Endothelial cell of umbilical vein (primary cell): ENCODE measurements around the gene QPCTL. TPM values are rescaled to one million over a fixed set of nuclear protein-coding genes. Genes with fewer than 3 reads are reported as not detected.

Experiments used
- BruUV-seq: library from RNA; stranded (reverse); fragments of 400-500 nt; replicated peaks from 2 replicates; lab custom pipeline; 2021; lab: Mats Ljungman, UMichigan
- CTCF ChIA-PET: fragments of 300-600, 350-600 bp; sonication (Branson Sonifier 250); formaldehyde crosslinking; loops from one replicate; lab custom pipeline; 2021; ENCODE audit warnings: antibody characterized with exemption, inconsistent platforms; lab: Charles Lee
- POLR2A ChIA-PET: fragments of 300-600, 350-600 bp; sonication (Branson Sonifier 250); formaldehyde crosslinking; loops from one replicate; lab custom pipeline; 2021; ENCODE audit warnings: antibody characterized with exemption, inconsistent platforms; lab: Charles Lee
- DNase-seq: peaks from one replicate; pipeline ENCODE4 v3.0.0-alpha.2; 2011; ENCODE audit warnings: low read depth, low spot score
- FAIRE-seq: peaks from 2 replicates; lab custom pipeline; 2011; peaks lifted over from hg19 to GRCh38; lab: Jason Lieb, UNC
- H2AFZ ChIP-seq: 2 replicates; pipeline ENCODE4 v1.6.0; 2012; ENCODE audit warnings: low read depth, low read length, control low read depth, inconsistent platforms
- H3K27ac ChIP-seq: 2 replicates; pipeline ENCODE4 v1.5.1; 2011; ENCODE audit warnings: low read depth, mild to moderate bottlenecking, control low read depth, low read length, moderate library complexity; ENCODE audit not compliant: insufficient read depth
- H3K27me3 ChIP-seq, 2 experiments: 2 replicates each; pipeline versions ENCODE4 v1.6.0 to v1.6.1; 2011; ENCODE audit warnings: low read length in 2 of 2, mixed read lengths in 1 of 2; ENCODE audit not compliant: control insufficient read depth in 2 of 2, insufficient read depth in 2 of 2
- H3K36me3 ChIP-seq, 2 experiments: 2 replicates in 1 of 2; 3 replicates in 1 of 2; pipeline ENCODE4 v1.5.1; 2011; ENCODE audit warnings: low read length in 2 of 2, mild to moderate bottlenecking in 1 of 2, moderate library complexity in 1 of 2; ENCODE audit not compliant: control insufficient read depth in 2 of 2, insufficient read depth in 2 of 2; ENCODE audit errors: extremely low read depth in 1 of 2
- H3K4me1 ChIP-seq: 3 replicates; pipeline ENCODE4 v1.5.1; 2011; ENCODE audit warnings: mild to moderate bottlenecking, low read length; ENCODE audit not compliant: control insufficient read depth, insufficient read depth; ENCODE audit errors: extremely low read depth
- H3K4me2 ChIP-seq: 2 replicates; pipeline ENCODE4 v1.6.1; 2011; ENCODE audit warnings: low read length, control low read depth, mixed read lengths; ENCODE audit not compliant: insufficient read depth
- H3K4me3 ChIP-seq, 3 experiments: fragments of 200-600 bp in 1 of 3; sonication (generic), shearing (Covaris generic) in 1 of 3; replicated peaks in 1 of 3; 2 replicates each; pipeline ENCODE4 v1.5.1; 2011 to 2016; ENCODE audit warnings: control low read depth in 3 of 3, low read length in 3 of 3, mild to moderate bottlenecking in 2 of 3, inconsistent platforms in 1 of 3, low read depth in 1 of 3, moderate library complexity in 1 of 3; ENCODE audit not compliant: insufficient read depth in 1 of 3
- H3K79me2 ChIP-seq: 2 replicates; pipeline ENCODE4 v1.6.0; 2012; ENCODE audit warnings: low read length, inconsistent platforms; ENCODE audit not compliant: control insufficient read depth, insufficient read depth
- H3K9ac ChIP-seq: replicated peaks from 2 replicates; pipeline ENCODE3; 2011; ENCODE audit warnings: low read length, control low read depth; ENCODE audit not compliant: insufficient read depth; ENCODE audit errors: extremely low read depth
- H3K9me1 ChIP-seq: replicated peaks from 3 replicates; pipeline ENCODE4 v1.6.0; 2011; ENCODE audit warnings: mild to moderate bottlenecking, low read length; ENCODE audit not compliant: control insufficient read depth, insufficient read depth; ENCODE audit errors: extremely low read depth
- H3K9me3 ChIP-seq: replicated peaks from 2 replicates; pipeline ENCODE4 v1.5.1; 2012; ENCODE audit warnings: low read length, inconsistent platforms; ENCODE audit not compliant: control insufficient read depth, insufficient read depth
- H4K20me1 ChIP-seq: replicated peaks from 2 replicates; pipeline ENCODE3; 2011; ENCODE audit warnings: mild to moderate bottlenecking, low read length; ENCODE audit not compliant: control insufficient read depth, insufficient read depth; ENCODE audit errors: extremely low read depth
- CTCF ChIP-seq, 2 donors: IDR thresholded peaks; 1 replicate in 1 of 2; 2 replicates in 1 of 2; pipeline ENCODE4 v1.5.1; 2011; ENCODE audit warnings: low read length in 2 of 2, mild to moderate bottlenecking in 2 of 2, moderate library complexity in 2 of 2, control low read depth in 1 of 2, inconsistent platforms in 1 of 2, low read depth in 1 of 2; ENCODE audit not compliant: insufficient read depth in 1 of 2; ENCODE audit errors: extremely low read depth in 1 of 2
- EZH2 ChIP-seq: IDR thresholded peaks from 2 replicates; pipeline ENCODE4 v1.6.1; 2012; ENCODE audit warnings: borderline replicate concordance, low read depth, mild to moderate bottlenecking, moderate library complexity, low read length, inconsistent platforms; ENCODE audit not compliant: severe bottlenecking
- FOS ChIP-seq: IDR thresholded peaks from 2 replicates; pipeline ENCODE4 v1.6.1; 2011; ENCODE audit warnings: mild to moderate bottlenecking, low read length, moderate library complexity, borderline replicate concordance; ENCODE audit not compliant: insufficient read depth
- JUN ChIP-seq: IDR thresholded peaks from 2 replicates; pipeline ENCODE4 v1.6.1; 2011; ENCODE audit warnings: borderline replicate concordance, low read depth; ENCODE audit not compliant: insufficient read length, insufficient read depth
- MAX ChIP-seq: IDR thresholded peaks from 2 replicates; pipeline ENCODE4 v1.6.1; 2011; ENCODE audit not compliant: insufficient read depth, insufficient read length
- MYC ChIP-seq: IDR thresholded peaks from one replicate; pipeline ENCODE4 v1.6.1; 2011; ENCODE audit warnings: mild to moderate bottlenecking, low read depth, low read length
- POLR2AphosphoS5 ChIP-seq: IDR thresholded peaks from 2 replicates; pipeline ENCODE4 v1.6.1; 2012; ENCODE audit warnings: low read depth, mild to moderate bottlenecking, control low read depth, low read length, moderate library complexity; ENCODE audit not compliant: insufficient read depth
- dilution Hi-C: fragments of 300-500 bp; cut with MboI; formaldehyde crosslinking; loops from one replicate; pipeline ENCODE4 v1.15.0; 2019; ENCODE audit warnings: low sequenced_read_pairs; ENCODE audit not compliant: extremely low pct_ligation_motif_present
- intact Hi-C: fragments of 100-400 bp; cut with micrococcal nuclease; formaldehyde crosslinking; loops from one replicate; pipeline ENCODE4 v1.10.0; 2022
- polyA plus RNA-seq, 4 experiments: library from polyadenylated mRNA; depleted of rRNA in 3 of 4; stranded (reverse) in 3 of 4; unstranded in 1 of 4; fragments of >200 nt; gene quantifications; 2 replicates each; pipeline versions ENCODE4 v1.2.1 to v1.2.3, GENCODE V29; 2011 to 2012; ENCODE audit warnings: missing spikeins in 1 of 4
- total RNA-seq: library from RNA; stranded (reverse); gene quantifications from 2 replicates; pipeline ENCODE4 v1.2.3, GENCODE V29; 2021

The QPCTL gene
- total and polyA plus RNA-seq, 2 donors (not counting 3 experiments of a cell fraction or from before 2014, with no cell fraction given): 17.6 to 22.5 TPM

GRCh38 chr19:45733160-45733810, 40.8 kb downstream of the QPCTL start, which contains the start of gene MEIOSIN:
MEIOSIN (plus strand) TSS chr19:45733439; CDS start chr19:45735377, 1,938 bp downstream.
- Histone ChIP-seq H3K9me1 (no peaks in the 10 kb centered on the region), H3K27ac (no peak within 1 kb of the TSS), H3K4me2 (no peak within 1 kb of the TSS), H3K9me3 (no peaks in the 10 kb centered on the region), H3K36me3 (no peaks in the 10 kb centered on the region), H2AFZ (no peak within 1 kb of the TSS), H3K79me2 (peaks cover 22% of the 10 kb centered on the region), H3K4me1 (peaks cover 6% of the 10 kb centered on the region), H3K27me3 (no peaks in the 10 kb centered on the region), H3K9ac (no peak within 1 kb of the TSS), H3K4me3 (no peak within 1 kb of the TSS), H4K20me1 (no peaks in the 10 kb centered on the region)
- no peak for FAIRE-seq
- no peak for TF ChIP-seq MAX
- no peak for TF ChIP-seq FOS
- TF ChIP-seq MYC: no peak
- no peak for TF ChIP-seq EZH2
- TF ChIP-seq POLR2AphosphoS5: no peak
- no peak for TF ChIP-seq JUN
- TF ChIP-seq CTCF (IDR thresholded peaks at IDR 0.05; ENCODE audit: extremely low read depth in 1 of 2, insufficient read depth in 1 of 2, low read depth in 1 of 2, low read length in 2 of 2): no peak
- no TSS peak for BruUV-seq
- ChIA-PET POLR2A (interaction anchor here (0.6 kb wide), 1 partner anchor 1866 kb away, joined by 6 read pairs; no protein-coding TSS in a partner anchor), CTCF (interaction anchor here (1.0 to 1.2 kb wide), 2 partner anchors 41 to 84 kb away, joined by 3 to 4 read pairs; partner anchors contain the start of gene QPCTL)
- no peak for DNase-seq
- intact Hi-C loops (no loop called here), dilution Hi-C loops (no loop called here)
